GM21619 (cell line): ENCODE data around the gene PHGDH.
"Not testable (repeated sequence)": the region's sequence is repeated elsewhere in the genome, so short reads cannot be mapped to it uniquely, and the experiment has no call there.

Source experiments
- ATAC-seq: cut with Tn5 transposase; IDR thresholded peaks from one replicate; pipeline ENCODE4 v1.9.1; 2021; ENCODE audit not compliant: unreplicated experiment

Gene PHGDH

DNA sequence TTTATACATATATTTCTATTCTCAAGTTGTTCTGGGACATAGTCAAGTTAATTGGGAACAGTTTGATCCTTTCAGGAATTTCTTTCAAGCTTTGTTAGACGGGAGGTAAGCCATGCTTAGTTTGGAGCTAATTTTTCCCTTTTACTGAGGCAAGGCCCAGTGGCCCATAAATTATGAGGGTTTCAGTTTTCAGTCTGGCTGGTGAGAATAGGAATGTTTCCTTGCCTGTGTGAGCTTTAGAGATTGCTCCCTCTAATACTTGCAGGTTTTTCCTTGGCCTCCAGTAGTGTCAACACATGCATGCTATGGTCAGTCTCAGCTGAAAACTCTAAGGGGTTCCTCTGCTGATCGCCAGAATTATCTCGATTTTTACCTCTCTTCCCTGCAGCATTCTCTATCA lies 14.1 kb upstream of the PHGDH start:
- ATAC-seq: no peak

DNA sequence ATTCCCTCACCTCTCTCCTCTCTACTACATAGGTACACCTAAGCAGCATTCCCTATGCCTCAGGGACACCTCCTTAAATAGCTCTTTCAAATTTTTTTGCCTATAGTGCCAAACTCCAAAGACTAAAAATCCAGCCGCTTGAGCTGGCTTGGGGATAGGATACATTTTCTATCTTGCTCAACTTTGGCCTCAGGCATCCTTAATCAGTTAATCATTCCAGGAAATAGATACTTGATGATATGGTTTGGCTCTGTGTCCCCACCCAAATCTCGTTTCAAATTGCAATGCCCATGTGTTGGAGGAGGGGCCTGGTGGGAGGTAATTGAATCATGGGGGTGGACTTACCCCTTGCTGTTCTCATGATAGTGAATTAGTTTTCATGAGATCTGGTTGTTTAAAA lies 11.4 kb upstream of the PHGDH start:
- no peak for ATAC-seq

GRCh38 chr1:119701659-119702058 lies 10.1 kb upstream of the PHGDH start:
- no peak for ATAC-seq

DNA sequence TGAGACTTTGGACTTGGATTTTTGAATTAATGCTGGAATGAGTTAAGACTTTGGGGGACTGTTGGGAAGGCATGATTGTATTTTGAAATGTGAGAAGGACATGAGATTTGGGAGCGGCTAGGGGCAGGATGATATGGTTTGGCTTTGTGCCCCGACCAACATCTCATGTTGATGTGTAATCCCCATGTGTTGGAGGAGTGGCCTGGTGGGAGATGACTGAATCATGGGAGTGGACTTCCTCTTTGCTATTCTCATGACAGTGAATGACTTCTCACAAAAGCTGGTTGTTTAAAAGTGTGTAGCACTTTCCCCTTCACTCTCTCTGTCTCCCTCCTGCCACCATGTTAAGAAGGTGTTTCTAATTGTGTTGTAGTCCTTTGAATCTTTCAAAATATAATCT lies 9.3 kb upstream of the PHGDH start:
- ATAC-seq: no peak

DNA sequence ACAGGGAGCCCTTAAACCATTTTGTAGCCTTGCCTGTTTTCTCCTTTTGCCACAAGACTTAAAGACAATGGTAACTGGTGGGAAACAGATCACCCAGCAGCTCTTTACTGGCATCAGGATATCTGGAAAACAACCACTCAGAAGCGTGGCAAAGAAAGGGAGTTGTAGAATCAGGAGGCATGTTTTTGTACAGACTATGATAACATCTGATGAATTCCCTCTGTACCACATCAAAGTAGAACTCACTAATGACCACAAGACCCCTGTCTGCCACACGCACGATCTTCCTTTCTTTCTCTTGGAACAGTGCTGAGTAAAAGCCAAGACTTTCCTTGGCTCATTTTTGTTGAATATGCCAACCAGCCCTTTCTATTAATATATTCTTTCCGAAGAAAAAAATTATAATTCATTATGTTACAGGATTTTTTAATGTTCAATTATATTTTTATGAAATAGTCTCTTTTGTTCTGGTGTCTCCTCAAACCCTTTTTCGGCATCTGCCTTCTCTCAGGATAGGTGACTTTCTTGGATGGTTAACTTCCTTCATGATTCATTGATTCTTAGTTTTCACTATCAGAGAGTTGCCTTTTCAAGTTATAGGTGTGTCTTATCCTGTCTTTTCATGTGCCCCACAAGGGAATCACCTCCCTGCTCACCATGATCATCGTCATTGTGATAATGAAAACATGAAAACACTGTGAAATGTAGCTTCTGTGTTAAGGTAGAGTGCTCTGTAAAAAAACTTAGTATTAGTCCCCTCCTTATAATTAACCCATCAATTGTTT lies 7.9 kb upstream of the PHGDH start:
- ATAC-seq: no peak

- not testable (repeated sequence) for ATAC-seq
Measured at GRCh38 chr1:119706599-119706998, 5.1 kb upstream of the PHGDH start.

DNA sequence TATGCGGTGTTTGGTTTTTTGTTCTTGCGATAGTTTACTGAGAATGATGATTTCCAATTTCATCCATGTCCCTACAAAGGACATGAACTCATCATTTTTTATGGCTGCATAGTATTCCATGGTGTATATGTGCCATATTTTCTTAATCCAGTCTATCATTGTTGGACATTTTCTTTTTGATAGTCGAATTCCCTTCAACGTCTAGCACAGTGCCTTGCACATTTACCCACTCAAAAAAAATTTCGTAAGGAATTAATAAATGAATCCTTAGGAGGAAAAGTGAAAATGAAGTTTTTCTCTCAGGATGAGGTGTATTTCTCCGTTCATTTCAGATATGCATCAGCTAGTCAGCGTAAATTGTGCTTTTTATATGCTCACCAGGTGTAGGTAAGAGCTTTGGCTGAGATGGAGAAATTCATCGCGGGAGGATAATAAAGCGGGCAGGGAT lies 354 bp upstream of the PHGDH start:
- ATAC-seq: not testable (repeated sequence)

GRCh38 chr1:119712342-119713038 lies 756 bp downstream of the PHGDH start:
- peak; percentile 41 for ATAC-seq

GRCh38 chr1:119713039-119713748 lies 1.5 kb downstream of the PHGDH start:
- ATAC-seq: no peak

- ATAC-seq: no peak
Measured at GRCh38 chr1:119713749-119714456, 2.2 kb downstream of the PHGDH start.

- ATAC-seq: no peak
Measured at GRCh38 chr1:119714583-119714982, 2.8 kb downstream of the PHGDH start.

GRCh38 chr1:119715542-119715941 lies 3.8 kb downstream of the PHGDH start:
- ATAC-seq: no peak

GRCh38 chr1:119718409-119718808 lies 6.7 kb downstream of the PHGDH start:
- no peak for ATAC-seq

DNA sequence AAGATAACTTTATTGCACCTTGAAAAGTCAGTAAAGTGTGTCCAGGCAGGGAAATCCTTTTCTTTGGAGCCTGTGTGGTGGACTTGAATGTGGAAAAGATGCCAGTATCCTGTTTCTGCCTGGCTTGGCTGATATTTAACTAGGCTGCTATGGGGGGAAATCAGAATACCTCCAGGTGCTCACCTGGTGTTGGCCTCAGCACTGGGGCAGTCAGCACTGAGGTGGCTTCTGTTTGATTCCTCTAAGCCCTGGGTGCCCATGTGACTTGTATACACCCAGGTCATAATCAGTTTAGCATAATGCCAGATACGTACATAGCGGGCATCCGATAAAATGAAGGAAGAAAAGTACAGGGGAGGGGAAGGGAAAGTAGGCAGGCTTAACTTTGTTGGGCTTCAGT lies 7.2 kb downstream of the PHGDH start:
- ATAC-seq: no peak

GRCh38 chr1:119720866-119721440 lies 9.2 kb downstream of the PHGDH start:
- no peak for ATAC-seq

DNA sequence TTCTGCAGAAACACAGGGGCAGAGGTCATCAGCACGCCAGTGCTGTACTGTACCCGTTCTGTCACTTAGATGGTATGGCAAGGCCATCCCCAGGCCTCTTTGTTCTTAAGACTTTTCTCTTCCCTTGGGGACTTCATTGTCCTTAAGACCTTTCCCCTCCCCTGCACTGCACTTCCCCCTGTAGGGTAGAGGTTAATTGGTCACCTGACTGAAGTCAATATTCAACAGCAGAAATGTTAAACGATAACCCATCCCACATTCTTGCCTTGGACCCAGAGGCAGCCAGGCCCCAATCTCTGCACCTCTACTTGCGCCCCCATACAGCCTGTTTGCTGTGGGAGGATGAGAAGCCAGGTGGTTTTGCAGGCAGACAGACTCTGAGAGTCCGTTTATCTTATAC lies 10.2 kb downstream of the PHGDH start:
- no peak for ATAC-seq

- no peak for ATAC-seq
Measured at GRCh38 chr1:119724611-119725218, 13.0 kb downstream of the PHGDH start.

DNA sequence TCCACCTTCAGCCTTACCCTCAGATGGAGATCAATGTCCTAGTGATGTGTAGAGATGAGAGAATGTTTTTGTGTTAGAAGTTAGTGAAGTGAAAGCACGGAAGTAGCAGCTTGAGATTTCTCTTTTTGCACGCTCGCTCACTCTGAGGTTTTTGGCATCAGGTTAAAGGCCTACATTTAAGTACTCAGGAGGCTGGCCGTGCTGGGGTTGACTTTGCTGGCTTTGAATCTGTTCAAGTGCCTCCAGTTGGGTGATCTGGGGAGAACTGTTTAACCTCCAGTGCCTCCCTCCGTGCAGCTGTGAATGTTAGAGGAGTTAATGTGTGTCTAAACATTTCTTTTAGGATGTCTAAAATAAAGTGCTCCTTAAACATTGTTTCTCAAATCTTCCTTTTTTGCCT lies 13.9 kb downstream of the PHGDH start:
- ATAC-seq: no peak

- ATAC-seq: no peak
Measured at GRCh38 chr1:119727991-119728390, 16.3 kb downstream of the PHGDH start.

- no peak for ATAC-seq
Measured at GRCh38 chr1:119729044-119729443, 17.3 kb downstream of the PHGDH start.
